K562 (cell line): ENCODE data around the gene RGS19. TPM values are rescaled to one million over a fixed set of nuclear protein-coding genes. Genes with fewer than 3 reads are reported as not detected.

Experiments
- polyA plus RNA-seq, 8 experiments: library from polyadenylated mRNA; depleted of rRNA in 4 of 8; stranded (reverse) in 5 of 8; unstranded in 3 of 8; fragments of >200 nt; fragmentation: Nextera tagmentation in 2 of 8; fragmentation: Illumina TruSeq in 1 of 8; extraction: Ambion mirVana in 2 of 8; extraction: Trizol in 1 of 8; gene quantifications; 2 replicates each; pipeline versions ENCODE4 v1.2.1 to v1.2.3, GENCODE V29; 2011 to 2014; ENCODE audit warnings: inconsistent platforms in 1 of 8, missing spikeins in 1 of 8
- total RNA-seq, 7 experiments: library from RNA; depleted of rRNA in 6 of 7; stranded (reverse); fragments of >200 nt in 6 of 7; fragmentation: Illumina TruSeq in 2 of 7; extraction: Trizol in 2 of 7; gene quantifications; 2 replicates each; pipeline versions ENCODE4 v1.2.1 to v1.2.3, GENCODE V29; 2011 to 2021; ENCODE audit warnings: low replicate concordance in 1 of 7
- TF ChIP-seq, protein P1 (sequence below): sonication (generic); formaldehyde crosslinking; IDR thresholded peaks from 2 replicates; pipeline ENCODE4 v1.8.1; 2023; ENCODE audit warnings: mild to moderate bottlenecking, missing genetic modification reagents
- TF ChIP-seq, protein P2 (sequence below), 3 experiments: fragments of 200-800 bp in 1 of 3; sonication (Bioruptor generic) in 1 of 3; sonication (generic) in 1 of 3; formaldehyde crosslinking in 1 of 3; IDR thresholded peaks; 2 replicates each; pipeline versions ENCODE4 v1.6.1 to v1.8.0; 2016 to 2022; ENCODE audit warnings: mild to moderate bottlenecking in 2 of 3, missing compliant biosample characterization in 2 of 3, missing genetic modification characterization in 2 of 3, missing genetic modification reagents in 1 of 3

RGS19 gene
- total and polyA plus RNA-seq, 9 of the 15 experiments (the other 6 are each of a cell fraction or from before 2014, with no cell fraction given), result 0.41 to 23.7 (median 14.6) TPM

DNA sequence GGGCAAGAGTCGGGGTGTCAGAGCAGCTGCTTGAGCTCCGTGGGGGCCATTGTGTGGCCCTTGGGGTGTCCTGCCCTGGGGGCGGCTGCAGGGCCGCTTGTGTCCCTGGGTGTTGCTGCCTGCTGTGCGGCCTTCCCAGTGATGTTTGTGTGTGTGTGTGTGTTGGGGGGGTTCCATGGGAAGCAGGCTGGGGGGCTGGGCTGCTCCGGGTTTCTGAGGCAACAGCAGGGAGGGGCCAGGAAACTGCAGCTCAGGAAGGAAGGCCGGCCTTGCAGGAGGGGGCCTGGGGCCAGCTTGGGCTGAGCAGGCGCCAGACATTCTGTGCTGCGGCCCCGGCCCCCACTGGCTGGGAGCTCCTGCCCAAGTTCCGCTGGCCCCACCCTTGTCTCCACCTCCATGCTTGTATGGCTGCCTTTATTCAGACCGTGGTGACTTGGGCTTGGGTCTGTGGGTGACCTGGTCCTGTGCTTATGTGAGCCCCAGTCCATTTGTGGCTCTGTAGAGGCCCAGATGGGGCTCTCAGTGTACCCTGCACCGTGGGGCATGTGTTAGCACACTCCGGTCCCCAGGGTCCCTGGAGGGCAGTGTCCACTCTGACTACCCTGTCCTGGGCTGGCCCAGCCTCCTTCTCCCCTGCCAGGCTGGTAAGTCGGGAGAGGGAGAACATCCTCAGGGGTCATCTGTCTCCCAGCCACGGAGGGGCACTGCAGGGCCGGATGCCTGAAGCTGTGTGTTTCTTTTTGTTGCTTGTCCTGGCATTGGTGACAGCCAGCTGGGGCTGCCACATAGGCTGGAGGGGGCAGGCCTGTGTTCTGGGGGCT is 25.3 kb downstream of the RGS19 start (continued):
- TF ChIP-seq, protein P1, sequence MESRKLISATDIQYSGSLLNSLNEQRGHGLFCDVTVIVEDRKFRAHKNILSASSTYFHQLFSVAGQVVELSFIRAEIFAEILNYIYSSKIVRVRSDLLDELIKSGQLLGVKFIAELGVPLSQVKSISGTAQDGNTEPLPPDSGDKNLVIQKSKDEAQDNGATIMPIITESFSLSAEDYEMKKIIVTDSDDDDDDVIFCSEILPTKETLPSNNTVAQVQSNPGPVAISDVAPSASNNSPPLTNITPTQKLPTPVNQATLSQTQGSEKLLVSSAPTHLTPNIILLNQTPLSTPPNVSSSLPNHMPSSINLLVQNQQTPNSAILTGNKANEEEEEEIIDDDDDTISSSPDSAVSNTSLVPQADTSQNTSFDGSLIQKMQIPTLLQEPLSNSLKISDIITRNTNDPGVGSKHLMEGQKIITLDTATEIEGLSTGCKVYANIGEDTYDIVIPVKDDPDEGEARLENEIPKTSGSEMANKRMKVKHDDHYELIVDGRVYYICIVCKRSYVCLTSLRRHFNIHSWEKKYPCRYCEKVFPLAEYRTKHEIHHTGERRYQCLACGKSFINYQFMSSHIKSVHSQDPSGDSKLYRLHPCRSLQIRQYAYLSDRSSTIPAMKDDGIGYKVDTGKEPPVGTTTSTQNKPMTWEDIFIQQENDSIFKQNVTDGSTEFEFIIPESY (CRISPR knock-in tag), result peak; percentile 54; the same call in 1 of the 2 replicates
- TF ChIP-seq, protein P2, sequence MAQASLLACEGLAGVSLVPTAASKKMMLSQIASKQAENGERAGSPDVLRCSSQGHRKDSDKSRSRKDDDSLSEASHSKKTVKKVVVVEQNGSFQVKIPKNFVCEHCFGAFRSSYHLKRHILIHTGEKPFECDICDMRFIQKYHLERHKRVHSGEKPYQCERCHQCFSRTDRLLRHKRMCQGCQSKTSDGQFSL (CRISPR knock-in tag; IDR thresholded peaks at IDR 0.05), result 0 out of 2 replicates have a peak, but pooled peaks have one; percentile 47
- TF ChIP-seq, protein P2 (tag; IDR thresholded peaks at IDR 0.05), result no peak
